Uterus (tissue), 4 donors: ENCODE results near the gene VRK3. TPM values are rescaled to one million over a fixed set of nuclear protein-coding genes. Genes with fewer than 3 reads are reported as not detected.

ENCODE experiments used
- DNase-seq, 2 donors: peaks; one replicate each; pipeline ENCODE4 v3.0.0-alpha.2; 2019 to 2020
- H3K27ac ChIP-seq, 2 donors: fragments of 200-600 bp; sonication (generic); 1 replicate in 1 of 2; 2 replicates in 1 of 2; pipeline ENCODE4 v1.5.1; 2016 to 2018
- H3K27me3 ChIP-seq, 2 donors: fragments of 200-600 bp; sonication (generic); one replicate each; pipeline ENCODE4 v1.5.1; 2018 to 2019; ENCODE audit warnings: control low read depth in 1 of 2
- H3K36me3 ChIP-seq, 2 donors: fragments of 200-600 bp; sonication (generic); one replicate each; pipeline ENCODE4 v1.5.1; 2019; ENCODE audit warnings: control low read depth in 1 of 2
- H3K4me1 ChIP-seq, 2 donors: fragments of 200-600 bp; sonication (generic); one replicate each; pipeline ENCODE4 v1.5.1; 2018 to 2019; ENCODE audit warnings: control low read depth in 1 of 2
- H3K4me3 ChIP-seq, 2 donors: fragments of 200-600 bp; sonication (generic); 1 replicate in 1 of 2; 2 replicates in 1 of 2; pipeline ENCODE4 v1.5.1; 2018 to 2019; ENCODE audit warnings: mild to moderate bottlenecking in 1 of 2
- H3K9me3 ChIP-seq, 2 donors: fragments of 200-600 bp; sonication (generic); one replicate each; pipeline ENCODE4 v1.5.1; 2019; ENCODE audit warnings: control low read depth in 1 of 2
- POLR2A ChIP-seq, 2 donors: fragments of 450-650 bp; IDR thresholded peaks; one replicate each; pipeline ENCODE4 v1.6.1; 2016; ENCODE audit warnings: antibody characterized with exemption in 2 of 2, mild to moderate bottlenecking in 1 of 2, moderate library complexity in 1 of 2
- intact Hi-C: fragments of 100-400 bp; cut with DNase I; formaldehyde crosslinking; loops from one replicate; pipeline ENCODE4 v1.15.1; 2023; ENCODE audit warnings: low total_unique reads
- total RNA-seq, 4 donors: library from RNA; depleted of rRNA in 3 of 4; stranded (reverse); fragments of >200 nt in 3 of 4; gene quantifications; one replicate each; pipeline versions ENCODE4 v1.1.0 to v1.2.4, GENCODE V29; 2014 to 2023
- TF ChIP-seq, protein P1 (sequence below), 4 experiments: fragments of 200-600 bp in 2 of 4; fragments of 450-650 bp in 2 of 4; sonication (generic) in 2 of 4; IDR thresholded peaks; one replicate each; pipeline ENCODE4 v1.5.1; 2016 to 2019; ENCODE audit warnings: antibody characterized with exemption in 4 of 4, mild to moderate bottlenecking in 2 of 4, moderate library complexity in 1 of 4
- donor health status: DM: yes; HTN: yes; CAD: no.

Gene VRK3
- total RNA-seq, 4 donors from 2014 or later = 1.5 to 68.8 (median 37.1) TPM

DNA sequence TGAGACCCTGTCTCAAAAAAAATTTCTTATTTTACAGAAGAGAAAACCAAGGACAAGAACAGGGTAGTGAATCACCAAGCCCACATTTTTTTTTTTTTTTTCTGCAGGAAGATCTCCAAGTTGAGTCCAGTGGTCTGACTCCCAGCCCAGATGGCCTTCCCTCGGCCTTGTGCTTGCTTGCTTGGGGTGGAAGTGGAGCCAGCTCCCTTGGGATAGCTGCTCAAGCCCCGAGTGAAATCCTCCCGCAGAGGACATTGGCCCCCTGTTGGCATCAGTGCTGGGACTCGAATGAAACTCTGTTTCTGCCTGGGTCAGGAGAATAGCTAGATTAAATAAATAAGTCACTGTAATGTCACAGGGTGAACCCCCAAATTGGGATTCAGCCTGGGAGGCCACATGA is 86.5 kb downstream of the VRK3 start:
- intact Hi-C loops = loop anchor here (10.0 kb wide), 1 partner anchor 46 kb away; no protein-coding TSS in a partner anchor
- H3K36me3 ChIP-seq = no peaks in the 10 kb centered on the region
- no peak overlapping the region for H3K4me3 ChIP-seq
- H3K9me3 ChIP-seq = no peaks in the 10 kb centered on the region
- DNase-seq = no peak
- no peaks in the 10 kb centered on the region for H3K4me1 ChIP-seq
- no peak overlapping the region for H3K27ac ChIP-seq
- no peaks in the 10 kb centered on the region for H3K27me3 ChIP-seq
- TF ChIP-seq POLR2A (IDR thresholded peaks at IDR 0.05) = no peak
- TF ChIP-seq, protein P1, sequence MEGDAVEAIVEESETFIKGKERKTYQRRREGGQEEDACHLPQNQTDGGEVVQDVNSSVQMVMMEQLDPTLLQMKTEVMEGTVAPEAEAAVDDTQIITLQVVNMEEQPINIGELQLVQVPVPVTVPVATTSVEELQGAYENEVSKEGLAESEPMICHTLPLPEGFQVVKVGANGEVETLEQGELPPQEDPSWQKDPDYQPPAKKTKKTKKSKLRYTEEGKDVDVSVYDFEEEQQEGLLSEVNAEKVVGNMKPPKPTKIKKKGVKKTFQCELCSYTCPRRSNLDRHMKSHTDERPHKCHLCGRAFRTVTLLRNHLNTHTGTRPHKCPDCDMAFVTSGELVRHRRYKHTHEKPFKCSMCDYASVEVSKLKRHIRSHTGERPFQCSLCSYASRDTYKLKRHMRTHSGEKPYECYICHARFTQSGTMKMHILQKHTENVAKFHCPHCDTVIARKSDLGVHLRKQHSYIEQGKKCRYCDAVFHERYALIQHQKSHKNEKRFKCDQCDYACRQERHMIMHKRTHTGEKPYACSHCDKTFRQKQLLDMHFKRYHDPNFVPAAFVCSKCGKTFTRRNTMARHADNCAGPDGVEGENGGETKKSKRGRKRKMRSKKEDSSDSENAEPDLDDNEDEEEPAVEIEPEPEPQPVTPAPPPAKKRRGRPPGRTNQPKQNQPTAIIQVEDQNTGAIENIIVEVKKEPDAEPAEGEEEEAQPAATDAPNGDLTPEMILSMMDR (IDR thresholded peaks at IDR 0.05) = no peak

DNA sequence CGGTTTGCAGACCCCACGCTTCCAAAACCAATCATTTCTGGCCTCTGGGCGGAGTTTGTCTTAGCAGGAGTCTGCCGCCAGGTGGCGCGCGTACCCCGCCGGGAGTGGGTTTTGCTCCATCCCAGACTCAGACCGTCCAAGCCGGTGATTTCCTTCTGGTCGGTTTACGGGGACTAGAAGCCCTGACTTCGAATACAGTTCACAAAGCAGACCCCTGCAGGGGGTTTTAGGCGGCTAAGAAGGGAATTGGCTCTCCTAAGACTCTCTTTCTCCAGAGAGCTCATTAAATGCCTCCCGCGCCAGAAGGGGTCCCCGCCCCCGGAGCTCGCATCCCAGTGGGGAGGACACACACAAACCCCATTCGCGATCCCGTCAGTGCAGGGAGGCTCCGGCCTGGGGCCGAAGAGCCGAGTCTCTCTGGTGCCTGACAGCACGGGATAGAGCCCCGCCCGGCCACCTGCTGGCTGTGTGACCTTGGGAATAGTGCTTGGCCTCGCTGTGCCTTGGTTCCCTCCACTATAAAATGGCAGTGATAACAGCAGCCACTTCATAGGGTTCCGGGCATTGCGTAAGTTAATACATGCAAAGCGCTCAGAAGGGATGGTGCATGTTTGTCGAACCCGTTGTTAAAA is 87.3 kb downstream of the VRK3 start:
- H3K36me3 ChIP-seq = no peaks in the 10 kb centered on the region
- intact Hi-C loops = loop anchor here (10.0 kb wide), 1 partner anchor 47 kb away; no protein-coding TSS in a partner anchor
- no peaks in the 10 kb centered on the region for H3K4me1 ChIP-seq
- peak; percentile 73 to 80 for DNase-seq
- no peak overlapping the region for H3K4me3 ChIP-seq
- H3K27ac ChIP-seq = no peak overlapping the region
- no peak for TF ChIP-seq POLR2A (IDR thresholded peaks at IDR 0.05)
- TF ChIP-seq, protein P1 (IDR thresholded peaks at IDR 0.05) = peak; percentile 94 to 98 (median 96)
- H3K27me3 ChIP-seq = no peaks in the 10 kb centered on the region
- no peaks in the 10 kb centered on the region for H3K9me3 ChIP-seq

DNA sequence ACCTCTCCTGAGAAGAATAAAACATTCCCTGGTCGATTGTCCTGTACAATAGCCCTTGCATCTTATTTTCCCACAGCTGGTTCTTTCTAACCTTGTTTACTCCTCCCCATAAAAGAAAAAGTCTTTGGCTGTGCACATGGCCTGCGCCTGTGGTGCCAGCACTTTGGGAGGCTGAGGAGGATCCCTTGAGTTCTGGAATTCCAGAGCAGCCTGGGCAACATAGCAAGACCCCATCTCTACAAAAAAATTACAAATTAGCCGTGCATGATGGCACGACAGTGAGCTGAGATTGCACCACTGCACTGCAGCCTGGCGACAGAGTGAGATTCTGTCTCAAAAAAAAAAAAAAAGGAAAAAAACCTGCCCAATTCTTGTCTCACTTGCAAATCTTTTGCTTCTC is 88.6 kb downstream of the VRK3 start:
- H3K4me3 ChIP-seq = no peak overlapping the region
- DNase-seq = no peak
- H3K4me1 ChIP-seq = no peaks in the 10 kb centered on the region
- H3K27me3 ChIP-seq = no peaks in the 10 kb centered on the region
- H3K27ac ChIP-seq = no peak overlapping the region
- intact Hi-C loops = loop anchor here (10.0 kb wide), 1 partner anchor 48 kb away; no protein-coding TSS in a partner anchor
- TF ChIP-seq, protein P1 (IDR thresholded peaks at IDR 0.05) = no peak
- TF ChIP-seq POLR2A (IDR thresholded peaks at IDR 0.05) = no peak
- no peaks in the 10 kb centered on the region for H3K9me3 ChIP-seq
- no peaks in the 10 kb centered on the region for H3K36me3 ChIP-seq

DNA sequence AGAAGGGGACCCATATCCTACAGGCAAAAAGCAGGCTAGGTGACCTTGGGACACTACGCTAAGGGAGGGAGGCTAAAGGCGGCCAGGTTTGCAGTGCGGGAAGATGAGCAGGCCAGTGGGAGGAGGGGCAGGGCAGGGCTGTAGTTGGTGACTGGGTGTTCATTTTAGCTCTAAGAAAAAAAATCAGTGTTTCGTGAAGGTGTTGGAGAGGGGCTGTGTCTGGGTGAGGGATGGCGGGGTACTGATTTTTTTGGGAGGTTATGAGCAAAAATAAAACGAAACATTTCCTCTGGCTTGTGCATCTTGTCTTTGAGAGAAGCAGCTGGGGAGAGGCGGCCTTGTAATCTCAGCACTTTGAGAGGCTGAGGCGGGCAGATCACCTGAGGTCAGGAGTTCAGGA is 91.5 kb downstream of the VRK3 start:
- Histone ChIP-seq H3K9me3 (no peaks in the 10 kb centered on the region), H3K27ac (no peak overlapping the region), H3K36me3 (no peaks in the 10 kb centered on the region), H3K27me3 (no peaks in the 10 kb centered on the region), H3K4me1 (no peaks in the 10 kb centered on the region), H3K4me3 (no peak overlapping the region)
- no peak for DNase-seq
- intact Hi-C loops = loop anchor here (10.0 kb wide), 1 partner anchor 51 kb away; no protein-coding TSS in a partner anchor
- no peak for TF ChIP-seq POLR2A (IDR thresholded peaks at IDR 0.05)
- TF ChIP-seq, protein P1 (IDR thresholded peaks at IDR 0.05) = no peak

DNA sequence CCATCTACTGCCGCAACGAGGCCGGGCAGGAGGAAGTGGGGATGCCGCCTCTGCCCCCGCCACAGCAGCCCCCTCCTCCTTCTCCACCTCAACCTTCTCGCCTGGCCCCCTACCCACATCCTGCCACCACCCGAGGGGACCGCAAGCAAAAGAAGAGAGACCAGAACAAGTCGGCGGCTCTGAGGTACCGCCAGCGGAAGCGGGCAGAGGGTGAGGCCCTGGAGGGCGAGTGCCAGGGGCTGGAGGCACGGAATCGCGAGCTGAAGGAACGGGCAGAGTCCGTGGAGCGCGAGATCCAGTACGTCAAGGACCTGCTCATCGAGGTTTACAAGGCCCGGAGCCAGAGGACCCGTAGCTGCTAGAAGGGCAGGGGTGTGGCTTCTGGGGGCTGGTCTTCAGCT is 92.4 kb downstream of the VRK3 start:
- Histone ChIP-seq H3K36me3 (no peaks in the 10 kb centered on the region), H3K27ac (no peak overlapping the region), H3K9me3 (no peaks in the 10 kb centered on the region), H3K4me1 (no peaks in the 10 kb centered on the region), H3K27me3 (no peaks in the 10 kb centered on the region), H3K4me3 (no peak overlapping the region)
- TF ChIP-seq POLR2A (IDR thresholded peaks at IDR 0.05) = no peak
- TF ChIP-seq, protein P1 (IDR thresholded peaks at IDR 0.05) = no peak
- intact Hi-C loops = loop anchor here (10.0 kb wide), 1 partner anchor 52 kb away; no protein-coding TSS in a partner anchor
- DNase-seq = no peak
